GM12891 (cell line): ENCODE data around the gene MPPED2.

Source experiments
- PAX5 ChIP-seq: IDR thresholded peaks from 2 replicates; pipeline ENCODE4 v1.6.1; 2011; ENCODE audit warnings: low read length, moderate library complexity, mild to moderate bottlenecking; ENCODE audit not compliant: insufficient read depth, severe bottlenecking
- POLR2A ChIP-seq: IDR thresholded peaks from 2 replicates; pipeline ENCODE4 v1.6.1; 2011; ENCODE audit warnings: low read depth, low read length, control low read depth
- POLR2AphosphoS5 ChIP-seq: IDR thresholded peaks from 2 replicates; pipeline ENCODE4 v1.6.1; 2011; ENCODE audit warnings: low read depth, low read length, control low read depth
- TAF1 ChIP-seq: IDR thresholded peaks from 2 replicates; pipeline ENCODE4 v1.6.1; 2011; ENCODE audit warnings: low read depth, low read length, control low read depth

- TF ChIP-seq TAF1: no peak
- TF ChIP-seq POLR2AphosphoS5: no peak
- no peak for TF ChIP-seq POLR2A
- TF ChIP-seq PAX5: no peak
These were observed 89.2 kb downstream of the MPPED2 start for GRCh38 chr11:30496935-30497334.
